AG10803 (cell line): ENCODE data around the gene UBE4B.

Experiments used
- DNase-seq: peaks from one replicate; pipeline ENCODE4 v3.0.0; 2010; ENCODE audit warnings: low read depth
- H3K4me3 ChIP-seq: 2 replicates; pipeline ENCODE4 v1.5.1; 2011; ENCODE audit warnings: mild to moderate bottlenecking, low read length, control low read depth
- CTCF ChIP-seq: conservative IDR thresholded peaks from 2 replicates; pipeline ENCODE4 v1.5.1; 2011; ENCODE audit warnings: mild to moderate bottlenecking, low read length, control low read depth, inconsistent platforms

UBE4B gene

GRCh38 chr1:10209905-10210810 lies 177.4 kb downstream of the UBE4B start, which contains the start of gene KIF1B:
Gene KIF1B, plus strand, starts transcription at chr1:10210570. Its CDS starts 21,759 bp downstream, at chr1:10232329.
- H3K4me3 ChIP-seq: peak within 1 kb of the TSS; percentile 80
- peak; percentile 98 for DNase-seq
- peak; percentile 68 for TF ChIP-seq CTCF

- no peak for TF ChIP-seq CTCF
- H3K4me3 ChIP-seq: peak overlapping the region; percentile 80
- DNase-seq: peak; percentile 98
Measured at GRCh38 chr1:10210841-10211804, 178.4 kb downstream of the UBE4B start.

- no peak for TF ChIP-seq CTCF
- no peak for DNase-seq
- peak overlapping the region; percentile 80 for H3K4me3 ChIP-seq
Measured at GRCh38 chr1:10211805-10212410, 179.2 kb downstream of the UBE4B start.

GRCh38 chr1:10212476-10212875 lies 179.7 kb downstream of the UBE4B start:
- H3K4me3 ChIP-seq: peak overlapping the region; percentile 80
- DNase-seq: no peak
- no peak for TF ChIP-seq CTCF

GRCh38 chr1:10213186-10213705 lies 180.5 kb downstream of the UBE4B start:
- 0 out of 2 replicates have a peak overlapping the region, but pooled peaks have one; percentile 3 for H3K4me3 ChIP-seq
- no peak for DNase-seq
- TF ChIP-seq CTCF: no peak

GRCh38 chr1:10216090-10216749 lies 183.5 kb downstream of the UBE4B start:
- no peak for TF ChIP-seq CTCF
- H3K4me3 ChIP-seq: no peak overlapping the region
- DNase-seq: no peak
